Neuronal stem cell (in vitro differentiated cells): ENCODE measurements around the gene IER5L.
A peak's percentile ranks its signal among the peaks of the same experiment; 100 is the strongest.

Source experiments
- DNase-seq: peaks from one replicate; pipeline ENCODE4 v3.0.0-alpha.2; 2013; ENCODE audit warnings: low spot score
- H2AFZ ChIP-seq: one replicate; pipeline ENCODE4 v1.6.1; 2013; ENCODE audit warnings: mild to moderate bottlenecking, low read length, inconsistent platforms
- H2AK5ac ChIP-seq: 2 replicates; pipeline ENCODE4 v1.6.1; 2013; ENCODE audit warnings: low read depth, mild to moderate bottlenecking, inconsistent platforms, low read length, moderate library complexity, mixed read lengths
- H2BK120ac ChIP-seq: 2 replicates; pipeline ENCODE4 v1.6.1; 2013; ENCODE audit warnings: low read depth, mild to moderate bottlenecking, inconsistent platforms, low read length, moderate library complexity, mixed read lengths
- H2BK12ac ChIP-seq: one replicate; pipeline ENCODE4 v1.6.1; 2013; ENCODE audit warnings: low read length, inconsistent platforms
- H2BK15ac ChIP-seq: 2 replicates; pipeline ENCODE4 v1.6.1; 2013; ENCODE audit warnings: mild to moderate bottlenecking, low read length, inconsistent platforms, mixed read lengths
- H2BK5ac ChIP-seq: one replicate; pipeline ENCODE4 v1.6.1; 2013; ENCODE audit warnings: inconsistent platforms, mild to moderate bottlenecking, low read length, moderate library complexity
- H3K14ac ChIP-seq: one replicate; pipeline ENCODE4 v1.6.1; 2013; ENCODE audit warnings: low read length, inconsistent platforms
- H3K18ac ChIP-seq: 2 replicates; pipeline ENCODE4 v1.6.1; 2013; ENCODE audit warnings: low read length, inconsistent platforms
- H3K23ac ChIP-seq: 2 replicates; pipeline ENCODE4 v1.6.1; 2013; ENCODE audit warnings: low read depth, mild to moderate bottlenecking, mixed read lengths, low read length, inconsistent platforms; ENCODE audit not compliant: poor library complexity
- H3K27ac ChIP-seq: replicated peaks from 3 replicates; pipeline ENCODE4 v1.5.1; 2013; ENCODE audit warnings: low read length, inconsistent platforms
- H3K27me3 ChIP-seq, 3 experiments: 2 replicates each; pipeline ENCODE4 v1.6.1; 2013; ENCODE audit warnings: low read length in 3 of 3, mild to moderate bottlenecking in 2 of 3, inconsistent platforms in 1 of 3, low read depth in 1 of 3, mixed read lengths in 1 of 3, moderate library complexity in 1 of 3; ENCODE audit not compliant: control insufficient read depth in 3 of 3, insufficient read depth in 3 of 3
- H3K36me3 ChIP-seq, 2 donors: replicated peaks in 1 of 2; 2 replicates each; pipeline ENCODE4 v1.6.1; 2013; ENCODE audit warnings: low read length in 2 of 2; ENCODE audit not compliant: control insufficient read depth in 2 of 2, insufficient read depth in 2 of 2
- H3K4ac ChIP-seq: 2 replicates; pipeline ENCODE4 v1.6.1; 2013; ENCODE audit warnings: inconsistent platforms, mild to moderate bottlenecking, low read length, moderate library complexity
- H3K4me1 ChIP-seq, 2 donors: 1 replicate in 1 of 2; 2 replicates in 1 of 2; pipeline ENCODE4 v1.6.1; 2013; ENCODE audit warnings: low read length in 2 of 2, low read depth in 1 of 2; ENCODE audit not compliant: control insufficient read depth in 2 of 2, insufficient read depth in 1 of 2
- H3K4me2 ChIP-seq: one replicate; pipeline ENCODE4 v1.6.1; 2013; ENCODE audit warnings: mild to moderate bottlenecking, low read length, inconsistent platforms; ENCODE audit not compliant: insufficient read depth, poor library complexity, severe bottlenecking
- H3K4me3 ChIP-seq, 2 donors: 2 replicates each; pipeline ENCODE4 v1.5.1; 2013; ENCODE audit warnings: low read length in 2 of 2, mild to moderate bottlenecking in 2 of 2, inconsistent platforms in 1 of 2, moderate library complexity in 1 of 2
- H3K79me1 ChIP-seq: one replicate; pipeline ENCODE4 v1.6.1; 2013; ENCODE audit warnings: low read depth, mild to moderate bottlenecking, inconsistent platforms, low read length, moderate library complexity
- H3K9ac ChIP-seq: one replicate; pipeline ENCODE4 v1.6.1; 2013; ENCODE audit warnings: mild to moderate bottlenecking, low read depth, low read length, inconsistent platforms; ENCODE audit not compliant: poor library complexity
- H3K9me3 ChIP-seq, 2 donors: replicated peaks in 1 of 2; 2 replicates each; pipeline versions ENCODE3 to v1.6.1; 2013; ENCODE audit warnings: low read length in 2 of 2, mild to moderate bottlenecking in 2 of 2, inconsistent platforms in 1 of 2, low read depth in 1 of 2, mixed read lengths in 1 of 2, moderate library complexity in 1 of 2; ENCODE audit not compliant: control insufficient read depth in 2 of 2, insufficient read depth in 1 of 2
- H4K8ac ChIP-seq: one replicate; pipeline ENCODE4 v1.6.1; 2013; ENCODE audit warnings: low read depth, mild to moderate bottlenecking, inconsistent platforms, low read length, moderate library complexity
- H4K91ac ChIP-seq: one replicate; pipeline ENCODE4 v1.6.1; 2013; ENCODE audit warnings: low read length, low read depth, mild to moderate bottlenecking, inconsistent platforms; ENCODE audit not compliant: poor library complexity
- WGBS, 2 donors: extraction: QIAGEN DNeasy Blood & Tissue Kit; methylation state at CpG; one replicate each; pipeline ENCODE4 v1.1.7; 2013; ENCODE audit warnings: missing lambda C conversion rate in 2 of 2, mixed read lengths in 1 of 2; ENCODE audit not compliant: insufficient read length in 2 of 2, insufficient replicate concordance in 1 of 2; ENCODE audit errors: extremely low coverage in 2 of 2; 5-methylcytosine and 5-hydroxymethylcytosine counted together

Gene IER5L

GRCh38 chr9:129138476-129139232, 39.4 kb downstream of the IER5L start:
- peaks cover 21 to 61% of the 10 kb centered on the region in 2 donors for H3K36me3 ChIP-seq
- no CpG with 5 or more reads among the region's 21 CpGs for WGBS, 2 donors
- H3K14ac ChIP-seq: no peak overlapping the region
- H2BK5ac ChIP-seq: no peak overlapping the region
- no peak overlapping the region for H3K9ac ChIP-seq
- H2BK12ac ChIP-seq: no peak overlapping the region
- no peaks in the 10 kb centered on the region for H3K27me3 ChIP-seq
- H2AK5ac ChIP-seq: peak overlapping the region; percentile 92
- H3K4me2 ChIP-seq: no peak overlapping the region
- H3K4me3 ChIP-seq: no peak overlapping the region
- no peaks in the 10 kb centered on the region for H3K9me3 ChIP-seq
- no peak overlapping the region for H3K4ac ChIP-seq
- H2BK15ac ChIP-seq: no peak overlapping the region
- no peak overlapping the region for H2AFZ ChIP-seq
- peaks cover 6% of the 10 kb centered on the region for H3K79me1 ChIP-seq
- DNase-seq: no peak
- no peak overlapping the region for H4K91ac ChIP-seq
- H2BK120ac ChIP-seq: peak overlapping the region; percentile 13
- peaks cover 37 to 48% of the 10 kb centered on the region in 2 donors for H3K4me1 ChIP-seq
- no peak overlapping the region for H3K27ac ChIP-seq
- peak overlapping the region; percentile 20 for H3K18ac ChIP-seq
- H3K23ac ChIP-seq: no peak overlapping the region
- no peak overlapping the region for H4K8ac ChIP-seq

- Histone ChIP-seq H3K9me3 (no peaks in the 10 kb centered on the region), H3K14ac (no peak overlapping the region), H2AFZ (no peak overlapping the region), H3K79me1 (peaks cover 6% of the 10 kb centered on the region), H3K18ac (no peak overlapping the region), H2BK12ac (no peak overlapping the region), H3K23ac (no peak overlapping the region), H3K4me3 (no peak overlapping the region), H2BK15ac (no peak overlapping the region), H3K36me3 (peaks cover 26 to 61% of the 10 kb centered on the region in 2 donors), H3K27ac (no peak overlapping the region), H3K27me3 (no peaks in the 10 kb centered on the region), H3K4me1 (peaks cover 31 to 42% of the 10 kb centered on the region in 2 donors), H2AK5ac (peak overlapping the region; percentile 92), H4K91ac (no peak overlapping the region), H3K4me2 (no peak overlapping the region), H3K9ac (no peak overlapping the region), H4K8ac (no peak overlapping the region), H2BK120ac (no peak overlapping the region), H3K4ac (no peak overlapping the region), H2BK5ac (no peak overlapping the region)
- DNase-seq: no peak
- WGBS, 2 donors: no CpG with 5 or more reads among the region's 9 CpGs
Observed at GRCh38 chr9:129138144-129138462, 40.0 kb downstream of the IER5L start.

- no CpG with 5 or more reads among the region's 19 CpGs for WGBS, 2 donors
- no peak overlapping the region for H3K27ac ChIP-seq
Observed at GRCh38 chr9:129137292-129138143, 40.5 kb downstream of the IER5L start.

GRCh38 chr9:129136446-129137035, 41.5 kb downstream of the IER5L start:
- Histone ChIP-seq H2AFZ (no peak overlapping the region), H3K36me3 (peaks cover 21 to 62% of the 10 kb centered on the region in 2 donors)

More at GRCh38 chr9:129137292-129138143, 40.5 kb downstream of the IER5L start:
- no peak overlapping the region for H3K4ac ChIP-seq
- H3K4me3 ChIP-seq: no peak overlapping the region
- no peak overlapping the region for H2BK120ac ChIP-seq
- peaks cover 5% of the 10 kb centered on the region for H3K79me1 ChIP-seq
- no peak overlapping the region for H3K23ac ChIP-seq
- no peak for DNase-seq
- no peak overlapping the region for H3K9ac ChIP-seq
- no peaks in the 10 kb centered on the region for H3K9me3 ChIP-seq
- H3K27me3 ChIP-seq: no peaks in the 10 kb centered on the region
- H2AK5ac ChIP-seq: no peak overlapping the region
- H2AFZ ChIP-seq: no peak overlapping the region
- H3K4me1 ChIP-seq: peaks cover 26 to 37% of the 10 kb centered on the region in 2 donors
- H3K4me2 ChIP-seq: no peak overlapping the region
- no peak overlapping the region for H2BK12ac ChIP-seq
- H2BK15ac ChIP-seq: no peak overlapping the region
- H3K14ac ChIP-seq: no peak overlapping the region
- H4K8ac ChIP-seq: no peak overlapping the region
- H3K18ac ChIP-seq: no peak overlapping the region
- no peak overlapping the region for H4K91ac ChIP-seq
- no peak overlapping the region for H2BK5ac ChIP-seq
- H3K36me3 ChIP-seq: peaks cover 23 to 61% of the 10 kb centered on the region in 2 donors

More at GRCh38 chr9:129136446-129137035, 41.5 kb downstream of the IER5L start:
- Histone ChIP-seq H2BK12ac (no peak overlapping the region), H3K14ac (no peak overlapping the region), H3K79me1 (no peaks in the 10 kb centered on the region), H3K9me3 (no peaks in the 10 kb centered on the region), H2BK120ac (no peak overlapping the region), H2AK5ac (no peak overlapping the region), H3K18ac (no peak overlapping the region), H4K8ac (no peak overlapping the region), H4K91ac (no peak overlapping the region), H3K4me1 (peaks cover 18 to 28% of the 10 kb centered on the region in 2 donors), H3K4ac (no peak overlapping the region), H2BK15ac (no peak overlapping the region), H2BK5ac (no peak overlapping the region), H3K4me2 (no peak overlapping the region), H3K27me3 (no peaks in the 10 kb centered on the region), H3K27ac (no peak overlapping the region), H3K9ac (peak overlapping the region; percentile 45), H3K4me3 (no peak overlapping the region), H3K23ac (no peak overlapping the region)
- no CpG with 5 or more reads among the region's 16 CpGs for WGBS, 2 donors
- DNase-seq: no peak
